ENCODE measurements around the gene LY6G5B. TPM values are rescaled to one million over a fixed set of nuclear protein-coding genes. Genes with fewer than 3 reads are reported as not detected.

LY6G5B gene
- total RNA-seq, 1 donor from 2014 or later, result 33.1 TPM

DNA sequence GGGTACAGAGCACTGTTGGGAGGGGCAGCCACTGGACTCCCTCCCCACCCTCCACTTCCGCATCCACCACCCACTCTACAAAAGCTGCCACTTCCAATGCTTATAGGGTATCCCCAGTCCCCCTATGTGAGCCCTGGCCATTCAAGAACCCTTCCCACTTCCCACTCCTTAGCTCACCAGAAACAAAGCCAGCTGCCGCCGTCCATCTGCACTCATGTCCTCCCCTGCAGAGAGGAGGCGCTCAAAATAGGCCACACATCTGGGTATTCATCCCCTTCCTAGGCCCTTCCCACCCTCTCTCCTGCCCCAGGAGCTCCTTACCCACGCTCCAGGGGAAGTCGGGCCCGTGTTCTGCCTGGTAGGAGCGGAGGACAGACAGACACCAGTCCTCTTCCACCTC lies 17.5 kb downstream of the LY6G5B start:
- CTCF ChIA-PET, result no interaction called here

DNA sequence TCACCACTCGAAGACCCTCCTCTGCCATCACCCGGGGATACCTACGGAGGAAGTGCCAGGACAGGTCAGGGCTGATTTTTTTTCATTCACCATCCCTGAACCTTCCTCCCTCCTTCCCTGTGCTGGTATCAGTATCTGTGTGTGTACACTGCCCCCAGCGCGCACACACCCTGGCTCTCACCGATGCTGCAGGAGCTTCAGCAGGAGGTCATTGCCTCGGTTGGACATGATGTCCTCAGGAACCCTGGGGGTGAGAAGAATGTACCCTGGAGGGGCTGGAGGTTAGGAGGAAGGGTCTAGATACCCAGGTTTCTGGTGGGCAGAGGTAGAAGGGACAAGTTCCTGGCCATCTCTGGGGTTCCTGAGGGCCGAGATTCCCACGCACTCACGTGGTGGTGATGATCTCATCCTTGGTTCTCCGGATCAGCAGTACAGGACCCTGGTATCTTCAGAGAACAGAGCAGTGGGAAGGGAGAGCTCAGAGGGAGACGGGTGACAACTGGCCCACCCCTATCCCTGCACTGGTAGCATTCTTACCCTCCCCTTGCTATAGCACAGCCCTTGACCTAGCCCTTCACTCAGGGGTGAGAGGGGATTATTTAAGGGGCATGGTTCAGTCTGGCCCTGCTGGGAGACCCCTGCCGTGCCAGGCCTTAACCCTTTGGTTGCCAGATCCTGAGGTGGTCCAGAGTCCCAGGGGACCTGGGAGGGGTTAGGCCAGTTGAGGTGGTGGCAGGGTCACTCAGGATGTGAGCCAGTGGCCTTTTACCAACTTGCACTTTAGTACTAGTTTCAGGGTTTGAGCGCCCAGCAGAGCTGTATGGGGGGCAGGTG lies 18.3 kb downstream of the LY6G5B start:
- CTCF ChIA-PET, result no interaction called here
- H3K4me3 Mint-ChIP-seq, result no peak overlapping the region
- no peaks in the 10 kb centered on the region for H3K9me3 Mint-ChIP-seq
- POLR2A ChIA-PET, result interaction anchor here (0.6 kb wide), 1 partner anchor 15 kb away, joined by 6 read pairs; no protein-coding TSS in a partner anchor
- H3K36me3 Mint-ChIP-seq (ENCODE audit: low read depth), result peaks cover 71% of the 10 kb centered on the region
- intact Hi-C loops (cut with micrococcal nuclease), result no loop called here
- peaks cover 19% of the 10 kb centered on the region for H3K4me1 Mint-ChIP-seq
- H3K27me3 Mint-ChIP-seq, result no peaks in the 10 kb centered on the region
- TF ChIP-seq, protein P1, sequence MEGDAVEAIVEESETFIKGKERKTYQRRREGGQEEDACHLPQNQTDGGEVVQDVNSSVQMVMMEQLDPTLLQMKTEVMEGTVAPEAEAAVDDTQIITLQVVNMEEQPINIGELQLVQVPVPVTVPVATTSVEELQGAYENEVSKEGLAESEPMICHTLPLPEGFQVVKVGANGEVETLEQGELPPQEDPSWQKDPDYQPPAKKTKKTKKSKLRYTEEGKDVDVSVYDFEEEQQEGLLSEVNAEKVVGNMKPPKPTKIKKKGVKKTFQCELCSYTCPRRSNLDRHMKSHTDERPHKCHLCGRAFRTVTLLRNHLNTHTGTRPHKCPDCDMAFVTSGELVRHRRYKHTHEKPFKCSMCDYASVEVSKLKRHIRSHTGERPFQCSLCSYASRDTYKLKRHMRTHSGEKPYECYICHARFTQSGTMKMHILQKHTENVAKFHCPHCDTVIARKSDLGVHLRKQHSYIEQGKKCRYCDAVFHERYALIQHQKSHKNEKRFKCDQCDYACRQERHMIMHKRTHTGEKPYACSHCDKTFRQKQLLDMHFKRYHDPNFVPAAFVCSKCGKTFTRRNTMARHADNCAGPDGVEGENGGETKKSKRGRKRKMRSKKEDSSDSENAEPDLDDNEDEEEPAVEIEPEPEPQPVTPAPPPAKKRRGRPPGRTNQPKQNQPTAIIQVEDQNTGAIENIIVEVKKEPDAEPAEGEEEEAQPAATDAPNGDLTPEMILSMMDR (IDR thresholded peaks at IDR 0.05), result no peak
- DNase-seq (no peak), ATAC-seq (ENCODE audit: low read depth) (no peak)
- no peak overlapping the region for H3K27ac Mint-ChIP-seq

More for the DNA sequence above, 17.5 kb downstream of the LY6G5B start:
- DNase-seq (no peak), ATAC-seq (ENCODE audit: low read depth) (no peak)
- no peaks in the 10 kb centered on the region for H3K9me3 Mint-ChIP-seq
- no peak overlapping the region for H3K27ac Mint-ChIP-seq
- POLR2A ChIA-PET, result interaction anchor here (0.6 to 1.1 kb wide), 3 partner anchors 14 to 143 kb away, joined by 3 to 12 read pairs (median 6); no protein-coding TSS in a partner anchor
- intact Hi-C loops (cut with micrococcal nuclease), result no loop called here
- TF ChIP-seq, protein P1 (IDR thresholded peaks at IDR 0.05), result no peak
- H3K4me3 Mint-ChIP-seq, result no peak overlapping the region
- peaks cover 65% of the 10 kb centered on the region for H3K36me3 Mint-ChIP-seq (ENCODE audit: low read depth)
- no peaks in the 10 kb centered on the region for H3K27me3 Mint-ChIP-seq
- H3K4me1 Mint-ChIP-seq, result peaks cover 20% of the 10 kb centered on the region

DNA sequence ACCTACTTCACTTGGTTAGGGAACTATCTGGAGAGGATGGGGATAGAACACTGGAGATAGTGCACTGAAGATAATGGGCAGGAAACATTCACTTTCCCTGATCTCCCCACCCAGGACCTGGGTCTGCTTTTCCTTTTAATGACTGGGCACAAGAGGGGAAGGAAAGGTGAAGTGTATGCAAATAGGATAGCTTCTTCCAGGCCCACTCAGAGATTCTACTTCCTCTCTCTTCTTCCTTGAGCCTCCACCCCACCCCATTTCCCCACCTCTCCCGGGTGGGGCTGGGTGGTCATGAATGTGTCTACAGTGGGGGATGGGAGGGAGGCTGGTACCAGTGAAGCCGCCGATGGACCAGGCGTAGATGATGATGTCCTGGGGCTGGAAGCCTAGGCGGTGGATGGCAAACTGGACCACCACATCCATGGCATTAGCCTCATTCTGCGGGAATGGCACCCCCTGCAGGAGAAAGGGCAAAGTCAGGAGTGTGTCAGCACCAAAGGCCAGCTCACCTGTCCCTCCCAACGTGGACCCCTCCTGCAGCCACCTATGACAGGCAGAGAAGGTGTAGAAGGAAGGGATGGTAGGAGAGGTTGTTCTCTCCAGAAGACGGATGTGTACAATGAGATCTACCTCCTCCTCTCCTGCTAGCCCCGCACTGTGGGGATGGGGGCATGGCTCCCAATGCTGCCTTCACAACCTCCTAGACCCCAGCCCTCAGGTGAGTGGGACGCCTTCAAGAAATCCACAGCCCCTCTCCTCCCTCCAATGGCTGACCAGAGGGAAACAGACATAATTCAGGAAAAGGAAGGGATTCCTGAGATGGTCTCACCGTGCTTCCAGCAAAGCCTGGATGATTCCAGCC lies 19.7 kb downstream of the LY6G5B start:
- CTCF ChIA-PET, result no interaction called here
- DNase-seq, result no peak

DNA sequence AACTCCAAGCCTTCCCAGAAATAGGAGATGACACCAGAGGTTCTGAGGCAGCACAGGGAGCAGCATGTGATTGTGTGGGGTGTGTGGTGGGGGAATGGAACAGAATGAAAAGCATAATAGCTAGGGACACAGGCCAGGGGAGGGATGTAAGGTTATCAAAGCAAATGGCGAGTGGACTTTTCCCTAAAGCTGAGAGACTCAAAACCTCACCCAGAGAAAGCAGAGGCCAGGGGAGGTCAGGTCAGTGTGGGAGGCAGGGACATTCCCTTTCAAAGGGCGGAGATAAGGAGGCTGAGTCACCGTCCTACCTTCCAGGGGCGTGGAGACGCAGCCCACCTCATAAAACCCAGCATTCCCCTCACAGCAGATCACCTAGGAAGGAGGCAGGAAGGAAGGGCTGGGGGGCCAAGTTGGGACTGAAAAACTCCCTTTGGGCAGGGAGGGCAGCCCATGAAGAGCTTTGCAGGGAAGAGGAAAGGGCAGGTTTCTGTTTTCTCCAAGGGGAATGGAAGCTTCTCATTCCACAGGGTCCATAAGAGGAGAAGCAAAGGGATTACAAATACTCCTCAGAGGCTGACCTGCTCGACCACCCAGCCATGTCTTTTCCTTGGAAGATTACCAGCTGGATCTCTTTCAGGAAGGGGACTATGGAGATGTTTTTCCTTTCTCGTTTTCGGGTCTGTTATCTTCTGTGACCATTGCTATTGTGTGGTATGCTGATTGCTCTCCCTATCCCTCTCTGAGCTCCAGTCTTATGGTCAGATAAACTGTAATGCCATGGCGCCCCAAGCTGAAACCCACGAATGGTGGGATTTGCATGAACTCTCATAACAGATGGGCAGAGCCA lies 20.7 kb downstream of the LY6G5B start:
- H3K4me3 Mint-ChIP-seq, result no peak overlapping the region
- DNase-seq, result no peak
- ChIA-PET CTCF (no interaction called here), POLR2A (interaction anchor here (0.5 to 2.2 kb wide), 2 partner anchors 13 to 62 kb away, joined by 6 to 9 read pairs; partner anchors contain the start of gene ABHD16A)
- ATAC-seq (ENCODE audit: low read depth), result no peak
- H3K27me3 Mint-ChIP-seq, result no peaks in the 10 kb centered on the region
- H3K27ac Mint-ChIP-seq, result no peak overlapping the region
- no peaks in the 10 kb centered on the region for H3K9me3 Mint-ChIP-seq
- H3K4me1 Mint-ChIP-seq, result peaks cover 15% of the 10 kb centered on the region
- H3K36me3 Mint-ChIP-seq (ENCODE audit: low read depth), result peaks cover 90% of the 10 kb centered on the region
- TF ChIP-seq, protein P1 (IDR thresholded peaks at IDR 0.05), result no peak
- intact Hi-C loops (cut with micrococcal nuclease), result no loop called here

More for the DNA sequence above, 19.7 kb downstream of the LY6G5B start:
- ATAC-seq (ENCODE audit: low read depth), result no peak
- Mint-ChIP-seq H3K27me3 (no peaks in the 10 kb centered on the region), H3K27ac (no peak overlapping the region), H3K4me1 (peaks cover 15% of the 10 kb centered on the region), H3K9me3 (no peaks in the 10 kb centered on the region), H3K36me3 (ENCODE audit: low read depth) (peaks cover 83% of the 10 kb centered on the region), H3K4me3 (no peak overlapping the region)
- POLR2A ChIA-PET, result interaction anchor here (0.5 to 2.2 kb wide), 2 partner anchors 14 to 63 kb away, joined by 6 to 9 read pairs; partner anchors contain the start of gene ABHD16A
- intact Hi-C loops (cut with micrococcal nuclease), result no loop called here
- TF ChIP-seq, protein P1 (IDR thresholded peaks at IDR 0.05), result no peak

Data from activated B cell treated with CpG ODN at 0.5 μM for 24 hours (primary cell).